H9 (cell line): ENCODE results near the gene A4GNT. TPM values are rescaled to one million over a fixed set of nuclear protein-coding genes. Genes with fewer than 3 reads are reported as not detected.
A peak's percentile ranks its signal among the peaks of the same experiment; 100 is the strongest.

Source experiments
- DNase-seq: peaks from one replicate; pipeline ENCODE4 v3.0.0-alpha.2; 2017
- H2AFZ ChIP-seq: one replicate; pipeline ENCODE4 v1.6.1; 2013; ENCODE audit warnings: mild to moderate bottlenecking, low read length, control low read depth, moderate library complexity
- H2AK5ac ChIP-seq: 2 replicates; pipeline ENCODE4 v1.6.1; 2013; ENCODE audit warnings: low read length, control low read depth, mixed read lengths; ENCODE audit not compliant: insufficient read length
- H2BK120ac ChIP-seq: one replicate; pipeline ENCODE4 v1.6.1; 2013; ENCODE audit warnings: low read depth, mild to moderate bottlenecking, low read length, control low read depth, inconsistent platforms; ENCODE audit not compliant: poor library complexity, severe bottlenecking
- H2BK12ac ChIP-seq: 2 replicates; pipeline ENCODE4 v1.6.1; 2013; ENCODE audit warnings: low read length, control low read depth, mixed read lengths, low read depth; ENCODE audit not compliant: insufficient read length
- H2BK15ac ChIP-seq: 2 replicates; pipeline ENCODE4 v1.6.1; 2013; ENCODE audit warnings: low read depth, low read length, control low read depth
- H2BK20ac ChIP-seq: one replicate; pipeline ENCODE4 v1.6.1; 2013; ENCODE audit warnings: low read depth, mild to moderate bottlenecking, low read length, control low read depth, inconsistent platforms; ENCODE audit not compliant: poor library complexity, severe bottlenecking
- H2BK5ac ChIP-seq: 2 replicates; pipeline ENCODE4 v1.6.1; 2013; ENCODE audit warnings: low read length, control low read depth, mixed read lengths; ENCODE audit not compliant: insufficient read length
- H3K14ac ChIP-seq: 2 replicates; pipeline ENCODE4 v1.6.1; 2013; ENCODE audit warnings: low read length, control low read depth; ENCODE audit not compliant: insufficient read depth
- H3K18ac ChIP-seq: 2 replicates; pipeline ENCODE4 v1.6.1; 2013; ENCODE audit warnings: low read depth, mild to moderate bottlenecking, mixed read lengths, low read length, control low read depth; ENCODE audit not compliant: insufficient read length
- H3K23ac ChIP-seq: 2 replicates; pipeline ENCODE4 v1.6.1; 2013; ENCODE audit warnings: low read length, control low read depth, mixed read lengths, low read depth; ENCODE audit not compliant: insufficient read length
- H3K23me2 ChIP-seq: 2 replicates; pipeline ENCODE4 v1.6.1; 2013; ENCODE audit warnings: low read depth, mild to moderate bottlenecking, mixed read lengths, low read length, control low read depth; ENCODE audit not compliant: insufficient read length, poor library complexity, severe bottlenecking
- H3K27ac ChIP-seq: 2 replicates; pipeline ENCODE4 v1.5.1; 2013; ENCODE audit warnings: low read length, control low read depth, mixed read lengths, low read depth; ENCODE audit not compliant: insufficient read length
- H3K27me3 ChIP-seq: 2 replicates; pipeline ENCODE4 v1.6.1; 2013; ENCODE audit warnings: low read length, control low read depth, inconsistent platforms; ENCODE audit not compliant: insufficient read depth
- H3K4ac ChIP-seq: 2 replicates; pipeline ENCODE4 v1.6.1; 2013; ENCODE audit warnings: low read depth, mild to moderate bottlenecking, control low read depth, inconsistent platforms, low read length, moderate library complexity
- H3K4me1 ChIP-seq: 2 replicates; pipeline ENCODE4 v1.6.1; 2013; ENCODE audit warnings: low read length, control low read depth, inconsistent platforms; ENCODE audit not compliant: insufficient read depth
- H3K4me2 ChIP-seq: 2 replicates; pipeline ENCODE4 v1.6.1; 2013; ENCODE audit warnings: low read length, control low read depth, mixed read lengths; ENCODE audit not compliant: insufficient read length, insufficient read depth
- H3K56ac ChIP-seq: 2 replicates; pipeline ENCODE4 v1.6.1; 2013; ENCODE audit warnings: low read depth, mild to moderate bottlenecking, mixed read lengths, low read length, control low read depth; ENCODE audit not compliant: insufficient read length
- H3K79me1 ChIP-seq: 2 replicates; pipeline ENCODE4 v1.6.1; 2013; ENCODE audit warnings: low read depth, mild to moderate bottlenecking, moderate library complexity, low read length, control low read depth, inconsistent platforms; ENCODE audit not compliant: insufficient read depth, poor library complexity, severe bottlenecking
- H3K79me2 ChIP-seq: 2 replicates; pipeline ENCODE4 v1.6.1; 2013; ENCODE audit warnings: low read length, control low read depth, inconsistent platforms; ENCODE audit not compliant: insufficient read depth
- H3K9ac ChIP-seq: 2 replicates; pipeline ENCODE4 v1.6.1; 2013; ENCODE audit warnings: low read length, control low read depth, mixed read lengths; ENCODE audit not compliant: insufficient read length; ENCODE audit errors: extremely low read depth
- H3K9me3 ChIP-seq: one replicate; pipeline ENCODE4 v1.6.1; 2013; ENCODE audit warnings: low read depth, low read length, inconsistent platforms; ENCODE audit not compliant: control insufficient read depth
- H3T11ph ChIP-seq: one replicate; pipeline ENCODE4 v1.6.1; 2013; ENCODE audit warnings: mild to moderate bottlenecking, low read length, control low read depth, inconsistent platforms
- H4K20me1 ChIP-seq: one replicate; pipeline ENCODE4 v1.6.1; 2013; ENCODE audit not compliant: control insufficient read depth, insufficient read length, insufficient read depth
- H4K5ac ChIP-seq: 2 replicates; pipeline ENCODE4 v1.6.1; 2013; ENCODE audit warnings: low read depth, mild to moderate bottlenecking, mixed read lengths, low read length, control low read depth; ENCODE audit not compliant: insufficient read length
- H4K8ac ChIP-seq: replicated peaks from 2 replicates; pipeline ENCODE4 v1.6.1; 2013; ENCODE audit warnings: low read length, control low read depth, mixed read lengths, low read depth; ENCODE audit not compliant: insufficient read length
- H4K91ac ChIP-seq: 2 replicates; pipeline ENCODE4 v1.6.1; 2013; ENCODE audit warnings: low read depth, mild to moderate bottlenecking, moderate library complexity, mixed read lengths, low read length, control low read depth; ENCODE audit not compliant: insufficient read length
- H3K27ac Mint-ChIP-seq, 3 experiments: 2 replicates in 2 of 3; 3 replicates in 1 of 3; pipeline ENCODE4 v1.8.0; 2020 to 2021; ENCODE audit warnings: mixed read lengths in 3 of 3, mild to moderate bottlenecking in 1 of 3, moderate library complexity in 1 of 3
- H3K27me3 Mint-ChIP-seq: 2 replicates; pipeline ENCODE4 v1.8.0; 2021; ENCODE audit warnings: low read depth, mild to moderate bottlenecking, moderate library complexity, mixed read lengths
- H3K36me3 Mint-ChIP-seq, 3 experiments: 2 replicates in 2 of 3; 3 replicates in 1 of 3; pipeline ENCODE4 v1.8.0; 2020 to 2021; ENCODE audit warnings: low read depth in 3 of 3, mixed read lengths in 3 of 3; ENCODE audit not compliant: insufficient read depth in 1 of 3
- H3K4me1 Mint-ChIP-seq, 2 experiments: 2 replicates each; pipeline ENCODE4 v1.8.0; 2020; ENCODE audit warnings: mixed read lengths in 2 of 2
- H3K4me3 Mint-ChIP-seq, 2 experiments: 2 replicates in 1 of 2; 3 replicates in 1 of 2; pipeline ENCODE4 v1.8.0; 2020 to 2021; ENCODE audit warnings: mild to moderate bottlenecking in 2 of 2, mixed read lengths in 2 of 2, moderate library complexity in 1 of 2
- H3K9me3 Mint-ChIP-seq, 2 experiments: 2 replicates in 1 of 2; 3 replicates in 1 of 2; pipeline ENCODE4 v1.8.0; 2020; ENCODE audit warnings: mild to moderate bottlenecking in 2 of 2, mixed read lengths in 2 of 2, moderate library complexity in 1 of 2
- CTCF ChIP-seq: fragments of 200-600 bp; sonication (generic); conservative IDR thresholded peaks from 3 replicates; pipeline ENCODE4 v1.8.0; 2021; ENCODE audit warnings: antibody characterized with exemption, mild to moderate bottlenecking
- WGBS: extraction: QIAGEN DNeasy Blood & Tissue Kit; methylation state at CpG from one replicate; pipeline ENCODE4 v1.1.7; 2013; ENCODE audit warnings: missing lambda C conversion rate, low lambda C conversion rate, mixed read lengths; ENCODE audit not compliant: insufficient read length; ENCODE audit errors: extremely low coverage; 5-methylcytosine and 5-hydroxymethylcytosine counted together
- total RNA-seq: library from RNA; stranded (reverse); gene quantifications from 2 replicates; pipeline ENCODE4 v1.2.1, GENCODE V29; 2021

The A4GNT gene
- total RNA-seq, 1 experiment from 2014 or later: not detected

DNA sequence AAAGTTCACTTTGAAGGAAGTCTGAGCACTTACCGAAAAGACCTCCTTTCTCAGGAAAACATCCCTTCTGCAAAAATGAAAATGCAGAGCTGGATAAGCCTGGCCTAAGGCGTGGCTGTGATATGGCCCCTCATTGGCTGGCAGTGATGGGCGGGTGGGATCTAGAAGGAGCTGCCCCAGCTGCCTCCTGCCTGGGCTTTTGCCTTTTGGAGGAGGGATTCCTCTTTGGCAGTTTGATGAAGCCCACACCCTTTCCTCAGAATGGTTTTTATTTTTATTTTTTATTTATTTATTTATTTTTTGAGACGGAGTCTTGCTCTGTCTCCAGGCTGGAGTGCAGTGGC lies 12.8 kb downstream of the A4GNT start:
- Histone ChIP-seq H4K5ac (no peak overlapping the region), H4K20me1 (no peaks in the 10 kb centered on the region), H4K8ac (no peak overlapping the region), H3K4ac (no peak overlapping the region), H2BK12ac (no peak overlapping the region), H3K4me1 (no peaks in the 10 kb centered on the region), H3K27ac (no peak overlapping the region), H3K4me2 (no peak overlapping the region), H2BK20ac (no peak overlapping the region), H2BK120ac (no peak overlapping the region), H3K27me3 (no peaks in the 10 kb centered on the region), H3K14ac (no peak overlapping the region), H3K79me1 (no peaks in the 10 kb centered on the region), H3K23me2 (peaks cover 4% of the 10 kb centered on the region), H3T11ph (no peak overlapping the region), H2AFZ (no peak overlapping the region), H3K9me3 (no peaks in the 10 kb centered on the region), H3K79me2 (no peaks in the 10 kb centered on the region), H3K18ac (no peak overlapping the region), H3K9ac (no peak overlapping the region), H2BK5ac (no peak overlapping the region), H2AK5ac (no peak overlapping the region), H4K91ac (no peak overlapping the region), H3K56ac (no peak overlapping the region), H3K23ac (no peak overlapping the region), H2BK15ac (no peak overlapping the region)
- peaks cover 8 to 12% of the 10 kb centered on the region in 2 experiments; a peak in 4 of 5 replicates for H3K9me3 Mint-ChIP-seq
- WGBS: no CpG with 5 or more reads among the region's 4 CpGs
- H3K27me3 Mint-ChIP-seq: peaks cover 3% of the 10 kb centered on the region; the same call in 1 of the 2 replicates
- peak; percentile 45 for DNase-seq
- peaks cover 0 to 14% (median 2%) of the 10 kb centered on the region in 3 experiments; a peak in 2 of 7 replicates for H3K36me3 Mint-ChIP-seq
- no peak for TF ChIP-seq CTCF
- no peak overlapping the region for H3K4me3 Mint-ChIP-seq
- H3K27ac Mint-ChIP-seq: no peak overlapping the region
- peaks cover 16 to 21% of the 10 kb centered on the region in 2 experiments for H3K4me1 Mint-ChIP-seq
